PC-9 (cell line): ENCODE data around the gene CUTA.

Experiments
- CTCF ChIP-seq: fragments of 200-600 bp; sonication (generic); conservative IDR thresholded peaks from 2 replicates; pipeline ENCODE4 v1.6.1; 2017; ENCODE audit warnings: mixed run types, antibody characterized with exemption, mild to moderate bottlenecking, moderate library complexity
- EZH2 ChIP-seq: fragments of 200-600 bp; sonication (generic); IDR thresholded peaks from 2 replicates; pipeline ENCODE4 v1.8.0; 2017; ENCODE audit warnings: antibody characterized with exemption, low read depth

DNA sequence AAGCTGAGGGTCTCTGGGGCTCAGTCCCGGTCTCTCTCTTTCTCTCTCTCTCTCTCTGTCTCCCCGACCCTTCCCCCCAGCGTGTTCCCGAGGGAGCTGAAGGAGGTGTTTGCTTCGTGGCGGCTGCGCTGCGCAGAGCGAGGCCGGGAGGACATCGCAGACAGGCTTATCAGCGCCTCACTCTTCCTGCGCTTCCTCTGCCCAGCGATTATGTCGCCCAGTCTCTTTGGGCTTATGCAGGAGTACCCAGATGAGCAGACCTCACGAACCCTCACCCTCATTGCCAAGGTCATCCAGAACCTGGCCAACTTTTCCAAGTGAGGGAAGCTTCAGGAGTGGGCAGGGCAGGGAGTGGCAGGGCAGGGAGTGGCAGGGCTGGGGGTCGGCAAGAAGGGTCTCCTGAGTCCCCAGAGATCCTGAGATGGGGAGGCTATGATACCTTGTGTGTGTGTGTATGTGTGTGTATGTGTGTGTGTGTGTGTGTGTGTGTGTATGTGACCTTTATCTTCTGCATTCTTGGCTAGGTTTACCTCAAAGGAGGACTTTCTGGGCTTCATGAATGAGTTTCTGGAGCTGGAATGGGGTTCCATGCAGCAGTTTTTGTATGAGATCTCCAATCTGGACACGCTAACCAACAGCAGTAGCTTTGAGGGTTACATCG lies 22.9 kb upstream of the CUTA start:
- no peak for TF ChIP-seq CTCF
- no peak for TF ChIP-seq EZH2
